Measurements from ENCODE around the gene SDHAF3. TPM values are rescaled to one million over a fixed set of nuclear protein-coding genes. Genes with fewer than 3 reads are reported as not detected.
"Not testable (repeated sequence)": the region's sequence is repeated elsewhere in the genome, so short reads cannot be mapped to it uniquely, and the experiment has no call there.

Gene SDHAF3
- total and polyA plus RNA-seq, 7 donors = 12.9 to 22.6 (median 14.1) TPM

- ATAC-seq = no peak
- WGBS, 3 donors = 90 to 95% (median 93%) methylated on average over 1 of the region's 1 CpG
- Histone ChIP-seq H3K9me3 (no peaks in the 10 kb centered on the region), H3K36me3 (ENCODE audit: insufficient read depth in 1 of 2, low read depth in 1 of 2) (no peaks in the 10 kb centered on the region), H3K27me3 (ENCODE audit: insufficient read depth in 3 of 3, low read length in 2 of 3) (no peaks in the 10 kb centered on the region), H3K27ac (no peak overlapping the region), H3K4me1 (no peaks in the 10 kb centered on the region), H3K4me3 (no peak overlapping the region)
- TF ChIP-seq CTCF (IDR thresholded peaks at IDR 0.05) = no peak
- DNase-seq = no peak
- intact Hi-C loops (cut with DNase I) = loop anchor here in 1 of 2 donors (5.0 kb wide), 1 partner anchor 32 kb away; no protein-coding TSS in a partner anchor
Measured at GRCh38 chr7:97149843-97150242, 32.3 kb downstream of the SDHAF3 start.

- no peak overlapping the region for H3K27ac ChIP-seq
- WGBS, 3 donors = 93 to 99% (median 98%) methylated on average over 2 of the region's 2 CpGs
- intact Hi-C loops (cut with DNase I) = no loop called here
- no peak overlapping the region for H3K4me3 ChIP-seq
- TF ChIP-seq CTCF (IDR thresholded peaks at IDR 0.05) = no peak
- ATAC-seq (no peak), DNase-seq (no peak)
- H3K27me3 ChIP-seq (ENCODE audit: insufficient read depth in 3 of 3, low read length in 2 of 3) = no peaks in the 10 kb centered on the region
- no peaks in the 10 kb centered on the region for H3K4me1 ChIP-seq
- H3K36me3 ChIP-seq (ENCODE audit: insufficient read depth in 1 of 2, low read depth in 1 of 2) = no peaks in the 10 kb centered on the region
- H3K9me3 ChIP-seq = no peaks in the 10 kb centered on the region
Measured at GRCh38 chr7:97155897-97156418, 38.5 kb downstream of the SDHAF3 start.

GRCh38 chr7:97159984-97160383 is 42.5 kb downstream of the SDHAF3 start:
- H3K27me3 ChIP-seq (ENCODE audit: insufficient read depth in 3 of 3, low read length in 2 of 3); DNase-seq; intact Hi-C loops (cut with DNase I); ATAC-seq; H3K4me1 ChIP-seq; H3K27ac ChIP-seq; H3K36me3 ChIP-seq (ENCODE audit: insufficient read depth in 1 of 2, low read depth in 1 of 2); H3K4me3 ChIP-seq; H3K9me3 ChIP-seq: not testable (repeated sequence)
- 94 to 99% (median 97%) methylated on average over 18 to 26 of the region's 26 CpGs for WGBS, 3 donors

GRCh38 chr7:97161609-97162008 is 44.1 kb downstream of the SDHAF3 start:
- H3K27ac ChIP-seq; H3K36me3 ChIP-seq (ENCODE audit: insufficient read depth in 1 of 2, low read depth in 1 of 2); ATAC-seq; H3K4me3 ChIP-seq; H3K4me1 ChIP-seq; H3K27me3 ChIP-seq (ENCODE audit: insufficient read depth in 3 of 3, low read length in 2 of 3); DNase-seq; H3K9me3 ChIP-seq; intact Hi-C loops (cut with DNase I): not testable (repeated sequence)
- WGBS, 3 donors = 95 to 100% (median 96%) methylated on average over 1 of the region's 1 CpG

- DNase-seq = no peak
- WGBS, 3 donors = 91 to 98% (median 98%) methylated on average over 2 of the region's 2 CpGs
- no peaks in the 10 kb centered on the region for H3K36me3 ChIP-seq (ENCODE audit: insufficient read depth in 1 of 2, low read depth in 1 of 2)
- TF ChIP-seq CTCF (IDR thresholded peaks at IDR 0.05) = no peak
- H3K27me3 ChIP-seq (ENCODE audit: insufficient read depth in 3 of 3, low read length in 2 of 3) = no peaks in the 10 kb centered on the region
- H3K27ac ChIP-seq = no peak overlapping the region
- H3K4me1 ChIP-seq = no peaks in the 10 kb centered on the region
- intact Hi-C loops (cut with DNase I) = no loop called here
- no peak overlapping the region for H3K4me3 ChIP-seq
- no peaks in the 10 kb centered on the region for H3K9me3 ChIP-seq
- no peak for ATAC-seq
Measured at GRCh38 chr7:97166308-97166707, 48.8 kb downstream of the SDHAF3 start.

GRCh38 chr7:97167176-97167575 is 49.7 kb downstream of the SDHAF3 start:
- Histone ChIP-seq H3K27me3 (ENCODE audit: insufficient read depth in 3 of 3, low read length in 2 of 3) (no peaks in the 10 kb centered on the region), H3K27ac (no peak overlapping the region), H3K4me1 (no peaks in the 10 kb centered on the region), H3K9me3 (no peaks in the 10 kb centered on the region), H3K4me3 (no peak overlapping the region), H3K36me3 (ENCODE audit: insufficient read depth in 1 of 2, low read depth in 1 of 2) (no peaks in the 10 kb centered on the region)
- WGBS, 3 donors = 91 to 96% (median 94%) methylated on average over 4 of the region's 4 CpGs
- TF ChIP-seq CTCF (IDR thresholded peaks at IDR 0.05) = no peak
- DNase-seq (no peak), ATAC-seq (no peak)
- intact Hi-C loops (cut with DNase I) = no loop called here
